ENCODE results near the gene GADD45G. TPM values are rescaled to one million over a fixed set of nuclear protein-coding genes. Genes with fewer than 3 reads are reported as not detected.

GADD45G gene
- total RNA-seq, 2 donors from 2014 or later, result 5.7 to 11.7 TPM

DNA sequence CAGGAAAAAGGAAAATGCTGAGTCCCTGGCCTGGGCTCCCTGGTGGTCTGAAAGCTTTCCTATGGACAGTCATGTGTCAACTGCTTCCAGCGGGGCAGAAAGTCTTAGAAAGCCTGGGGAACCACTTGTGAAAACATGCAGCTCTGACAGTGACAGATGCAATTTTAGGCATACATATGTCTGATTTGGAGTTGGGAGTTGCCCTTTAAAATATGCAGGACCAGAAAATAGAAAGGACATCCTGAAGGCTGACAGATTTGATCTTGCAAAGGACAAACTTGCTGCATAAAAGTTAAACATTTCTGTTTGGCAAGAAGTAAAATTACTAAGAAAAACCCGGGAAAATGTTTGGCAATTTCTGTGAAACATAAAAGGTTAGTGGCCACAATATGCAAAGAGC is 23.8 kb downstream of the GADD45G start:
- H3K4me3 Mint-ChIP-seq, result no peak overlapping the region
- H3K4me1 Mint-ChIP-seq, result peaks cover 5% of the 10 kb centered on the region
- H3K27ac Mint-ChIP-seq, result no peak overlapping the region
- no peaks in the 10 kb centered on the region for H3K9me3 Mint-ChIP-seq
- no peak for ATAC-seq (replicated peaks)
- no peaks in the 10 kb centered on the region for H3K36me3 Mint-ChIP-seq (ENCODE audit: low read depth)
- H3K27me3 Mint-ChIP-seq, result no peaks in the 10 kb centered on the region

DNA sequence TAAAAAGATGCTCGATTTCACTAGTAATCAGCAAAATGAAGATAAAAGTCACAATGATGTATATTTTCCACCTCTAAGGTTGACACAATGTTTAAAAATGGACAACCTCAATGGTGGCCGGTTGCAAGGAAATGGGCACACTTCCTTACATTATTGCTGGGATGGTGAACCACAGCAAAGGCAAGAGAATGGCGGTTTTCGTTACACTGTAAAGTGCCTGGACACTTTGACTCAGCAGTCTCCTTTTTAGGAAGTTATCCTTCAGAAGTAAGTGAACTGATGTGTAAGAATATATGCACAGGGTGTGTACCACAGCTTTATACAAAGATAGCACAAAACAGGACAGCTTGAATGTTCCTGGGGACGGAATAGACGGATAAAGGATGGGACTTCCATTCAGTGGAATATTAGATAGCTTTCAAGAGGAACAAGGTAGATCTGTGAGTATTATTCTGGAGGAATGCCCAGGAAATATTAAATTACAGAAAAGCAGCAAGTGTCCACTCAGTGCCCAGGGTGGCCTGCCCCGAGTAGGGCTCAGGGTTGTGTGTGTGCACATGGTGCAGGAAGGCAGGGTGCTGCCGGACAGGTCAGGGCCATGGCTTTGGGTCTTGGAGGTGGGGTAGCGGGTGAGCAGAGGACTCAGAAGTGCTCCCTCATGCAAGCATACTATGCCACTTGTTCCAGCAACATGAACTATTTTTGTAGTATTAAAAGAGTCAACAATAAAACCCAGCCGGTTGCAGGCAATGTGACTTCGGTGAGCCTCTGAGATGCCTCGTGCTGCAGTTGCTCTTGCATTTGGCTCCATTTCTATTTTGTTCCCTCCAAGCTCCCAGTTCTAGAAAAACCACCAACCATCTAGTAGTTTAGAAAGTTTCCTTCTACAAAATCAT is 24.5 kb downstream of the GADD45G start:
- Mint-ChIP-seq H3K27me3 (no peaks in the 10 kb centered on the region), H3K36me3 (ENCODE audit: low read depth) (no peaks in the 10 kb centered on the region), H3K9me3 (no peaks in the 10 kb centered on the region), H3K27ac (no peak overlapping the region), H3K4me1 (peaks cover 5% of the 10 kb centered on the region), H3K4me3 (no peak overlapping the region)
- peak; percentile 70 for ATAC-seq (replicated peaks)

DNA sequence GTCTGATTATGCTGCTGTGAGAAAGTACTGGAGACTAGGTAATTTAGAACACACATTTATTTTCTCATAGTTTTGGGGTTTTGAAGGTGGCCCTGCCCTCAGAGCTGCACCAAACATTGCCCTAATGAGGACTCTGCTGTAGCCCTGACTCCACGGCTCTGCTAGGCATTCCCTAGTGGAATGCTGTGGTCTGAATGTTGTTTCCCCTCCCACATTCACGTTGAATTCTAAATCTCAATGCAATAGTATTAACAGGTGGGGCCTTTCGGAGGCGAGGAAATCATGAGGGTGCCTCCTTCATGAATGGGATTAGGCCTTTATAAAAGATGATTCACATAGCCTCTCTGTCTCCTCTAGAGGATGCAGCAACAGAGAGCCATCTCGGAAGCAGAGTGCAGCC is 25.7 kb downstream of the GADD45G start:
- H3K27ac Mint-ChIP-seq, result no peak overlapping the region
- no peaks in the 10 kb centered on the region for H3K27me3 Mint-ChIP-seq
- H3K4me1 Mint-ChIP-seq, result peaks cover 11% of the 10 kb centered on the region
- no peaks in the 10 kb centered on the region for H3K9me3 Mint-ChIP-seq
- ATAC-seq (replicated peaks), result no peak
- H3K36me3 Mint-ChIP-seq (ENCODE audit: low read depth), result no peaks in the 10 kb centered on the region
- H3K4me3 Mint-ChIP-seq, result no peak overlapping the region

DNA sequence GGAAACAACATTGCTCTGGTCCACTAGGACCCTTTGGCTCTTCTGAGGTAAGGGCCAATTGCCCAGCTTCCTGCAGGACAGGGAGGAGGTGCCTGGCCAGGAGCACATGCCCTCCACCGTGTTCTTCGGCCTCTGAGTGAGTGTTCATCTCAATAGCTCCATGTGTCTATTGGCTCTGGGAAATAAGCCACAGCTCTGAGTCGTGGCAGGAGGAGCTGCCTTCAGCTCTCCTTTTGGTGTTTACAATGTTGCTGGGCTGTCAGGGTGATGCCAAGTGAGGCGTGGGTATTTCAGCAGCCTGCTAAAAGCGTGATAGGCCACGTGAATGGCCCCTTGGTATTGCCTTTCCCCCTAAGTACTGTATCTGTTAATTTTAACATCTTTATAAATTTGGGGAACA is 26.6 kb downstream of the GADD45G start:
- H3K4me1 Mint-ChIP-seq, result peaks cover 11% of the 10 kb centered on the region
- H3K36me3 Mint-ChIP-seq (ENCODE audit: low read depth), result no peaks in the 10 kb centered on the region
- H3K27me3 Mint-ChIP-seq, result no peaks in the 10 kb centered on the region

DNA sequence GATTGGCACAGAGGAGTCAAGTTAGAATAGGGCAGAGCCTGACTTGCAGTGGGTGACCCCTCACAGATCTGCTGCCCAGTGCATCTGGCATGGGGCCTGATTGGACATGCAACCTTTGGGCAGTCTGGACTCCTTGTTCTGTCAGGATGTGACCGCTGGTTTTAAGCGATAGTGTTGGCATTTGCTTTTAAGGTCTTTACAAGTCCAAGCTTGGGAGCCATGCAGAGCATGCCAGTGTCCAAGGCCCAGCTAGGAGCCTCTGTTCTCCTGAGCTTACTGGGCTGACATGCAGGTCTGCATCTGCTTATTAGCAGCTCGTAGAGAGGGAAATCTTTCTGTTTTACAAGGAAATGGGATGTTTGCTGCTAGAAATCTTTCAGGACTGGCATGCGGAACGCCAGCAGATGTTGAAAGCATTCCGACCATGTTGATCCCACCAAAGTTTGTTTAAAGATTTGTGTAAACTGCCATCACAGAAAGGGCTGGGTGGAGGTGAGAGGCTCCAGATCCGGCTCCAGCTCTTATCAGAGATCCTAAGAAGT is 27.5 kb downstream of the GADD45G start:
- peaks cover 11% of the 10 kb centered on the region for H3K4me1 Mint-ChIP-seq
- no peak for ATAC-seq (replicated peaks)
- H3K4me3 Mint-ChIP-seq, result no peak overlapping the region
- no peaks in the 10 kb centered on the region for H3K9me3 Mint-ChIP-seq
- no peaks in the 10 kb centered on the region for H3K36me3 Mint-ChIP-seq (ENCODE audit: low read depth)
- H3K27ac Mint-ChIP-seq, result no peak overlapping the region
- H3K27me3 Mint-ChIP-seq, result no peaks in the 10 kb centered on the region

More for the DNA sequence above, 26.6 kb downstream of the GADD45G start:
- no peaks in the 10 kb centered on the region for H3K9me3 Mint-ChIP-seq
- ATAC-seq (replicated peaks), result no peak
- no peak overlapping the region for H3K4me3 Mint-ChIP-seq
- H3K27ac Mint-ChIP-seq, result no peak overlapping the region

DNA sequence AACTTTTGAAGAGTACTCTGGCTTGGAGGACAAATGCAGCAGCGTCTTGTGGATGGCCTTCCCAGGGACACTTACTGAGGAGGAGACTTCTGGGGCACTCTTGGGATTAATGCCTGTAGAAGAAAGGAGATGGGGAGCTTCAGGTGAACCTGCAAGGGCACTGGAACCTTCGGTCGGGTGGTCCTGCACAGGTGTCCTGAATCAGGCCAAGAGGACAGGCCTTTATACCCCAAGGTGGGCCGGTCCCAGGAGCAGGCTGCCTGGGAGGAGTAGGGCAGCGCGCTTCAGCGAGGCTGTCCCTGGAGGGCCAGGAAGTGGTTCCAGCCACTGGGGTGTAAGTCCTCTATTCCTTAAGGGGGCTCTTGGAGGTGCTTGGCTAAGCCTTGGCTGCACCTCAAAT is 27.9 kb downstream of the GADD45G start:
- Mint-ChIP-seq H3K4me3 (no peak overlapping the region), H3K27ac (no peak overlapping the region), H3K36me3 (ENCODE audit: low read depth) (no peaks in the 10 kb centered on the region), H3K27me3 (no peaks in the 10 kb centered on the region), H3K4me1 (peaks cover 11% of the 10 kb centered on the region), H3K9me3 (no peaks in the 10 kb centered on the region)
- ATAC-seq (replicated peaks), result no peak

DNA sequence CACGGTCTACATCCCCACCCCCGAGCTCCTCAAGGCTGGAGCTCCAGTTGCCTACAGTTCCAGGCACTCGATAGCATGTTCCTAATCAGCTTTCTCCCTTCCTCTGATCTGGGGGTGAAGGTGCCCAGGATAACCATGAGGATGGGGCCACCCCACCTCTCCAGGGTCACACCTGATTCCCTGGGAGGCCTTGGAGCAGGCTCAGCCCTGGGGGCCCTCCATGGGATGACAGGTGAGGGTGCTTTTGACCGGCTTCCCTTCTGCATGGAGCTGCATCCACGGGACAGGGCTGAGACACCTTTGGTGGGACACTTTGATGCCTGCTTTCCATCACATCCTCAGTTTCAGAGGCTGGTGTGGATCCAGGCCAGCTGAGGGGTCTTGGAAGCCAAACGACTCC is 28.6 kb downstream of the GADD45G start:
- Mint-ChIP-seq H3K27ac (no peak overlapping the region), H3K36me3 (ENCODE audit: low read depth) (no peaks in the 10 kb centered on the region), H3K4me3 (no peak overlapping the region), H3K27me3 (no peaks in the 10 kb centered on the region), H3K4me1 (peaks cover 11% of the 10 kb centered on the region), H3K9me3 (no peaks in the 10 kb centered on the region)
- no peak for ATAC-seq (replicated peaks)

DNA sequence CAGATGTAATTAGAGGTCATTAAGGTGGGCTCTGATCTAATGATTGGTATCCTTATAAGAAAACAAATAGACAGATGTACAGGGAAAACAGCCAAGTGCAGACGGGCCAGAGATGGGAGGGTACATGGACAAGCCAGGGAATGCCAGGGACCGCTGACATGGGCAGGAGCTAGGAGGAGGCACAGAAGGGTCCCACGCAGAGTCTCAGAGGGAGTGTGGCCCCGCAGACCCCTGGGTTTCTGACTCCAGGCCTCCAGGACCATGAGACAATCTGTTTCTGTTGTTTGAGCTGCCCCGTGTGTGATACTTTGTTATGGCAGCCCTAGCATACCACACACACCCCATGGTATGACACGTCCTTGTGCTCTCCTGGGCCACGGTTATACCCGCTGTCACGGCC is 29.1 kb downstream of the GADD45G start:
- Mint-ChIP-seq H3K9me3 (no peaks in the 10 kb centered on the region), H3K27ac (no peak overlapping the region), H3K4me3 (no peak overlapping the region), H3K4me1 (peaks cover 11% of the 10 kb centered on the region), H3K27me3 (no peaks in the 10 kb centered on the region), H3K36me3 (ENCODE audit: low read depth) (no peaks in the 10 kb centered on the region)
- ATAC-seq (replicated peaks), result no peak

DNA sequence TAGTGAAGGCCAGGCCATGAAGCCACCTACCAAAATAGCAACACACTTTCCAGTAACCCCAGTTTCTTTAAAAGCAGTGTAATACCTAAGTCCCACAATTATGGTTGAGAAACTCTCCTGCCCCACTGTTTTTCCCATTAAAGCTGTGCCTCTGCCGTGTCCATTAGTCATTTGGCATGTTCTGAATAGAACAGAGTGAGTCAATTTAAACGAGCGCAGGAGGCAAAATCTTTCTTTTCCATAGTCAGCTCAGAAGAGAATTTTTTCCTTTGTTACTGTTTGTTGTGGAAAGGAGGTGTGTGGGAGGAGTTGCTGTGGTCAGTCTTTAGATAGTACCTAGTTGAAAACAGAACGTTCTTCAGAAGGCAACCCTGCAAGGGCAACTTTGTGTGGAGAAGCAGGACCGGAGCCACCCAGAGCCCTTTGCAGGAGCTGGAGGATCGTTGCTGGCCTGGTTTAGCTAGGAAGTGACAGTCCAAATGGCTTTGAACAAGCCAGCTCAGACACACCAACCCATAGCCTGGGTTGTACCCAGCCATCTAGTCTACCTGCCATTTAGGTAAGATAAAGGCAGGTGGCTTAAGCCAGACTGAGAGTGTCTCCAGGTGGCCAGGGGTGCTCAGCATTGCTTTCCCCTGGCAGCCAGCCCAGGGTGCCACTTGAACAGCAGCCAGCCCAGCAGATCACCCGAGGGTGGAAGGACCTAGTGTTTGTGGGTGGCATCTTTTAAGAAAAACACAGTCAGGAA is 30.4 kb downstream of the GADD45G start:
- H3K27me3 Mint-ChIP-seq, result no peaks in the 10 kb centered on the region
- H3K4me1 Mint-ChIP-seq, result peaks cover 6% of the 10 kb centered on the region
- no peaks in the 10 kb centered on the region for H3K9me3 Mint-ChIP-seq
- peak; percentile 87 for ATAC-seq (replicated peaks)
- H3K4me3 Mint-ChIP-seq, result no peak overlapping the region
- peak overlapping the region; percentile 68 for H3K27ac Mint-ChIP-seq
- H3K36me3 Mint-ChIP-seq (ENCODE audit: low read depth), result no peaks in the 10 kb centered on the region

DNA sequence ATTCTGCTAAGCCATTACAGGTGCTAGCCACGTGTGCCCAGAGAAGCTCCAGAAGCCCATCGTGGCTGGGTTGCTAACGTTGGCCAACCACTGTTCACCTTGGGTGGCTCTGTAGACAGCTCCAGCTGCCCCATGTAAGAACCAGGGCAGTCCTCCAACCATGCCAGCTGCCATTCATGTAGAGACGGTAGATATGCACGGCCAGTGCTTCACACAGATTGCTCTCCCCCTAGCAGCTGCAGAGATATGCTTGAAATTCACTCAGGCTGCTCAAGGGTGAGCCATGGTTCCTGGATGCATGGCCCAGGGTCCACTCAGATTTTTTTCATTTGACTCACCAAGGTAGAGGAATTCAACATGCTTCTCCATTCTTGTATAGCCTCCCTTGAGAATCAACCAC is 31.0 kb downstream of the GADD45G start:
- Mint-ChIP-seq H3K4me3 (no peak overlapping the region), H3K27me3 (no peaks in the 10 kb centered on the region), H3K9me3 (no peaks in the 10 kb centered on the region), H3K36me3 (ENCODE audit: low read depth) (no peaks in the 10 kb centered on the region), H3K4me1 (peaks cover 6% of the 10 kb centered on the region), H3K27ac (no peak overlapping the region)
- no peak for ATAC-seq (replicated peaks)

DNA sequence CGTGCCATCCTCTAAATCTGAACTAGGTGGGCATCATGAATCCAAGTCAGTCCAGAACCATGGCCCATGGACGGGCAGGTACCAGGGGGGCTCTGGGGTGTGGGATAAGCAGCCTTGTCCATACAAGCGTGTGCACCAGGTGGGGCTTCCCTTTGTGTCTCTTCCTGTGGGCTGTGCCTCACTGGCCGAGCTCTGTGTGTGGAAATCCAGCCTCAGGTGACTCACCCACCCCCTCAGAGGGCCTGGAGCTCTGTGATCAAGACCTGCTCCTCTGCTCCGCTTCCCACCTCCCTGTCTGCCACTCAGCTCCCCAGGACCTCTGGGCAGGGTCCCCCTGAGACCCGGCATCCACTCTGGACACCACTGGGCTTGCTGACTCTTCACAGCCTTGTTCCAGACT is 33.0 kb downstream of the GADD45G start:
- H3K36me3 Mint-ChIP-seq (ENCODE audit: low read depth), result no peaks in the 10 kb centered on the region
- peaks cover 6% of the 10 kb centered on the region for H3K4me1 Mint-ChIP-seq
- no peak for ATAC-seq (replicated peaks)
- no peaks in the 10 kb centered on the region for H3K9me3 Mint-ChIP-seq
- H3K27me3 Mint-ChIP-seq, result no peaks in the 10 kb centered on the region
- no peak overlapping the region for H3K4me3 Mint-ChIP-seq
- H3K27ac Mint-ChIP-seq, result no peak overlapping the region

DNA sequence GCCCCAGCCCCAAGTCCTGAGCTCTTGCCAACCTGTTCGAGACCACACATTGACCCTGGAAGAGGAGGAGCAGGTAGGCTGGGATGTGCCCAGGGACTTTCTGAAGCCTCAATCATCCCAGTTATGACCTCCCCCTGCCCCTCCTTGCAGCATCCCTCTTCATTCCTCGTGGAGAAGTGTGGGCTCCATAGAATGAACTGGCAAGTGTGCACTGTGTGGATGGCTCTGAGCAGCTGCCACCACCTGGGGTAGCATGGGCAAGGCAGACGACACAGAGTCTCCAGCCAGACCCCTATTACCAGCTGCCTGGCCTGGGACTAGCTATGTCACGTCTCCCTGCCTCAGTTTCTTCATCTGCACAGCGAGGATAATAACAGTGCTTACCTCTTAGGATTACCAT is 33.5 kb downstream of the GADD45G start:
- ATAC-seq (replicated peaks), result no peak
- H3K9me3 Mint-ChIP-seq, result no peaks in the 10 kb centered on the region
- no peak overlapping the region for H3K4me3 Mint-ChIP-seq
- H3K36me3 Mint-ChIP-seq (ENCODE audit: low read depth), result no peaks in the 10 kb centered on the region
- no peaks in the 10 kb centered on the region for H3K27me3 Mint-ChIP-seq
- peaks cover 6% of the 10 kb centered on the region for H3K4me1 Mint-ChIP-seq
- H3K27ac Mint-ChIP-seq, result peak overlapping the region; percentile 38

DNA sequence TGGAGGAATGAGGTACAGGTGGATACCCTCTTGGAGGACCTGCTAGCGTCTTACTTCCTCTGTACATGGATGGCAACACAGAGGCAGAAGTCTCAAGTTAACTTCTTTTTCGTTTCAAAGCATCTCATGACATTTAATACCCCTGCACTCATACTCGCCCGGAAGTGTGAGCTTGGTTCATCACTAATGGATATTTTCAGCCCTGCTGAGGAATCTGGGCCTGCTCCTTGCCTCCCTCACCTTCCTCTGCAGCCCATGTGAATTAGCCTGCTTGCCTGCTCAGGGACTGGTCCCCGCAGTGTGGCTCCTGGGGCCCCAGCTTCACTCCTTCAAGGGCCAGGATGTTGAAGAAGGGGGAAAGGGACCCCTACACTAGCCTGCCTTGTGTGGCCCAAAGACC is 34.1 kb downstream of the GADD45G start:
- Mint-ChIP-seq H3K4me1 (peaks cover 6% of the 10 kb centered on the region), H3K27me3 (no peaks in the 10 kb centered on the region), H3K27ac (peak overlapping the region; percentile 38), H3K9me3 (no peaks in the 10 kb centered on the region), H3K4me3 (no peak overlapping the region), H3K36me3 (ENCODE audit: low read depth) (no peaks in the 10 kb centered on the region)
- ATAC-seq (replicated peaks), result no peak

DNA sequence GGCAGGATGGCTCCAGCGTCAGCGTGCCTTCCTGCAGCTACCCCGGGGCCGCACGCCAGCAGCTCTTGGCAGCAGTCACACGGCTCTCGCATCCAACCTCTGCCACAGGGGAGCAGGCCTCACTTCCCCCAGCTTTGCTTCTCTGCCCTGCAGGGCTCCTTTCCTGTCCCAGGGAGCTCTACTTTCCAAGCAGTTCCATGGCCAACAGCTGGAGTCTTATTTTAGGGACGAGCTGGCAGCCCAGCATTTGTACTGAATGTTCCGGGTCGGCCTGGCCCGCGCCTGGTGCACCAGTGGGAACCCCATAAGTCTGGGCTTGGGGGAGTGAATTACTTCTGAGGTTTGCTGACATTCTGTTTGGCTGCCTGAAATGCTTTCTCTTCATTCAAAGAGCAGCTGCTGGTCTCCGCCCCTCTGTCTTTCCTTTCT is 34.6 kb downstream of the GADD45G start:
- no peaks in the 10 kb centered on the region for H3K36me3 Mint-ChIP-seq (ENCODE audit: low read depth)
- ATAC-seq (replicated peaks), result no peak
- no peaks in the 10 kb centered on the region for H3K27me3 Mint-ChIP-seq
- peaks cover 6% of the 10 kb centered on the region for H3K4me1 Mint-ChIP-seq
- no peak overlapping the region for H3K4me3 Mint-ChIP-seq
- H3K9me3 Mint-ChIP-seq, result no peaks in the 10 kb centered on the region
- peak overlapping the region; percentile 43 for H3K27ac Mint-ChIP-seq

DNA sequence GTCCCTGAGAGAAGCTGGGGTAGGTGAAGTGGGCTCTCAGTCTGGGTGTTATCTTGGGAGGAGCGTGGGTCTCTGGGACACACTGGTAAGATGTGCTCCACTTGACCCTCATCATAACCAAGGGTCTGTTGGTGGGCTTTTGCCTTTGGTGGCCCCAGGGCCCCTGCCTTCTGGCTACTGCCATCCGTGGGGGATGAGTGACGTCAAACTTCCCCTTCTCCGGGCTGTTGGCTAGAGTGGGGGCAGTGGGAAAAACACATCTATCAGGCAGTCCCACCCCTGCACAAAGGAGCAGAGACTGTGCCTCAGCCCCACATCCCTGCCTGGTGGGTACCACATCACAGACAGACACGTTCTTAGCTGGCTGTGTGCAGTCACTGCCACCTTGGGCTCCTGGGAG is 35.1 kb downstream of the GADD45G start:
- Mint-ChIP-seq H3K27ac (peak overlapping the region; percentile 43), H3K9me3 (no peaks in the 10 kb centered on the region), H3K4me1 (peaks cover under 1% of the 10 kb centered on the region), H3K27me3 (no peaks in the 10 kb centered on the region), H3K36me3 (ENCODE audit: low read depth) (no peaks in the 10 kb centered on the region), H3K4me3 (no peak overlapping the region)
- ATAC-seq (replicated peaks), result no peak

All from activated T-helper 17 cell treated with anti-CD3 and anti-CD28 coated beads, Interleukin-2, amount 50 U/mL, for 72 hours (primary cell).